ENCODE data around the gene IGFBP2.

DNA sequence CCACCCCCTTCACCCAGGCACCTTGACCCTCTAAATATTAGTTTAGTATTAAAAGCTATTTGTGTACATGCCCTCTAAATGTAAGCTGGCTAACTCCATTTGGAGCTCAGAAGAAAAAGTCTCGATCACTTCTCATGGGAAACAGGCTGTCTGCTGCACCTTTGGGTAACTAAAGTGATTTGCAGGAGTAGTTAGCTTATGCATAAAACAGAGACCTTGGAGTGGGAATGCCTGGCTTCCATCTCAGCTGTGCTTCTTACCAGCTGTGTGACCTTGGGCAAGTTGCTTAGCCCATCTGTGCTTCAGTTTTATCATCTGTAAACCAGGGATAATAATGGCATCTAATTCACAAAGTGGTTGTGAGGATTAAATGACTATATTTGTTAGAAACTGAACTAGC is 29.9 kb downstream of the IGFBP2 start:
- TF ChIP-seq POLR2A (IDR thresholded peaks at IDR 0.05) (no peak), POLR2AphosphoS5 (IDR thresholded peaks at IDR 0.05) (no peak)
- TF ChIP-seq, protein P1, sequence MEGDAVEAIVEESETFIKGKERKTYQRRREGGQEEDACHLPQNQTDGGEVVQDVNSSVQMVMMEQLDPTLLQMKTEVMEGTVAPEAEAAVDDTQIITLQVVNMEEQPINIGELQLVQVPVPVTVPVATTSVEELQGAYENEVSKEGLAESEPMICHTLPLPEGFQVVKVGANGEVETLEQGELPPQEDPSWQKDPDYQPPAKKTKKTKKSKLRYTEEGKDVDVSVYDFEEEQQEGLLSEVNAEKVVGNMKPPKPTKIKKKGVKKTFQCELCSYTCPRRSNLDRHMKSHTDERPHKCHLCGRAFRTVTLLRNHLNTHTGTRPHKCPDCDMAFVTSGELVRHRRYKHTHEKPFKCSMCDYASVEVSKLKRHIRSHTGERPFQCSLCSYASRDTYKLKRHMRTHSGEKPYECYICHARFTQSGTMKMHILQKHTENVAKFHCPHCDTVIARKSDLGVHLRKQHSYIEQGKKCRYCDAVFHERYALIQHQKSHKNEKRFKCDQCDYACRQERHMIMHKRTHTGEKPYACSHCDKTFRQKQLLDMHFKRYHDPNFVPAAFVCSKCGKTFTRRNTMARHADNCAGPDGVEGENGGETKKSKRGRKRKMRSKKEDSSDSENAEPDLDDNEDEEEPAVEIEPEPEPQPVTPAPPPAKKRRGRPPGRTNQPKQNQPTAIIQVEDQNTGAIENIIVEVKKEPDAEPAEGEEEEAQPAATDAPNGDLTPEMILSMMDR (IDR thresholded peaks at IDR 0.05 in 8 of 11, conservative IDR thresholded peaks at IDR 0.05 in 3 of 11) = no peak

All from spleen (tissue), 7 donors.